Mesendoderm (in vitro differentiated cells): ENCODE measurements around the gene GPRC5B.

ENCODE experiments used
- DNase-seq: peaks from one replicate; pipeline ENCODE4 v3.0.0; 2013
- H2AK5ac ChIP-seq: 2 replicates; pipeline ENCODE4 v1.6.1; 2013; ENCODE audit warnings: low read length, inconsistent platforms
- H2BK120ac ChIP-seq: 2 replicates; pipeline ENCODE4 v1.6.1; 2013; ENCODE audit warnings: low read depth, mild to moderate bottlenecking, low read length, moderate library complexity, mixed read lengths
- H2BK15ac ChIP-seq: replicated peaks from 2 replicates; pipeline ENCODE4 v1.6.1; 2013; ENCODE audit warnings: low read depth, mild to moderate bottlenecking, moderate library complexity
- H2BK5ac ChIP-seq: 2 replicates; pipeline ENCODE4 v1.6.1; 2013; ENCODE audit warnings: low read length, inconsistent platforms
- H3K18ac ChIP-seq: 2 replicates; pipeline ENCODE4 v1.6.1; 2013; ENCODE audit warnings: mild to moderate bottlenecking, low read length, mixed read lengths
- H3K23ac ChIP-seq: one replicate; pipeline ENCODE4 v1.6.1; 2013; ENCODE audit warnings: low read length
- H3K27ac ChIP-seq: 2 replicates; pipeline ENCODE4 v1.5.1; 2013; ENCODE audit warnings: low read depth, mild to moderate bottlenecking, inconsistent platforms, low read length, moderate library complexity
- H3K27me3 ChIP-seq: 2 replicates; pipeline ENCODE4 v1.6.1; 2013; ENCODE audit warnings: low read length, control low read depth, mild to moderate bottlenecking, inconsistent platforms; ENCODE audit not compliant: insufficient read depth, poor library complexity
- H3K36me3 ChIP-seq: 2 replicates; pipeline ENCODE4 v1.6.1; 2013; ENCODE audit warnings: low read length, inconsistent platforms; ENCODE audit not compliant: control insufficient read depth, insufficient read depth
- H3K4ac ChIP-seq: one replicate; pipeline ENCODE4 v1.6.1; 2013; ENCODE audit warnings: low read depth, mild to moderate bottlenecking, low read length, moderate library complexity
- H3K4me1 ChIP-seq: 2 replicates; pipeline ENCODE4 v1.6.1; 2013; ENCODE audit warnings: low read depth, low read length, inconsistent platforms; ENCODE audit not compliant: control insufficient read depth
- H3K4me2 ChIP-seq: 2 replicates; pipeline ENCODE4 v1.6.1; 2013; ENCODE audit warnings: low read length
- H3K4me3 ChIP-seq: 2 replicates; pipeline ENCODE4 v1.5.1; 2013; ENCODE audit warnings: mild to moderate bottlenecking, low read length
- H3K56ac ChIP-seq: one replicate; pipeline ENCODE4 v1.6.1; 2013; ENCODE audit warnings: low read length
- H3K79me1 ChIP-seq: 2 replicates; pipeline ENCODE4 v1.6.1; 2013; ENCODE audit warnings: low read length, inconsistent platforms
- H3K79me2 ChIP-seq: 2 replicates; pipeline ENCODE4 v1.6.1; 2013; ENCODE audit warnings: mild to moderate bottlenecking, low read length; ENCODE audit not compliant: control insufficient read depth, insufficient read depth
- H3K9ac ChIP-seq: 2 replicates; pipeline ENCODE4 v1.6.1; 2013; ENCODE audit warnings: low read length, inconsistent platforms
- H4K5ac ChIP-seq: one replicate; pipeline ENCODE4 v1.6.1; 2013; ENCODE audit warnings: low read length
- H4K8ac ChIP-seq: one replicate; pipeline ENCODE4 v1.6.1; 2013; ENCODE audit warnings: low read depth, mild to moderate bottlenecking, control low read depth, low read length, moderate library complexity
- WGBS: extraction: QIAGEN DNeasy Blood & Tissue Kit; methylation state at CpG from one replicate; pipeline ENCODE4 v1.1.7; 2013; ENCODE audit warnings: low lambda C conversion rate, missing lambda C conversion rate; ENCODE audit not compliant: insufficient coverage; ENCODE audit errors: extremely low coverage; 5-methylcytosine and 5-hydroxymethylcytosine counted together

Gene GPRC5B

GRCh38 chr16:19911747-19912454, 27.3 kb upstream of the GPRC5B start:
- Histone ChIP-seq H3K4ac (no peak overlapping the region), H4K8ac (no peak overlapping the region), H2BK5ac (no peak overlapping the region), H3K27ac (no peak overlapping the region), H3K4me2 (no peak overlapping the region), H3K4me1 (peaks cover 2% of the 10 kb centered on the region), H3K23ac (no peak overlapping the region), H2BK120ac (peak overlapping the region; percentile 66), H3K56ac (no peak overlapping the region), H4K5ac (no peak overlapping the region), H3K36me3 (no peaks in the 10 kb centered on the region), H3K79me1 (no peaks in the 10 kb centered on the region), H3K4me3 (no peak overlapping the region), H3K18ac (peak overlapping the region; percentile 61), H2BK15ac (no peak overlapping the region), H2AK5ac (no peak overlapping the region), H3K79me2 (no peaks in the 10 kb centered on the region), H3K27me3 (no peaks in the 10 kb centered on the region), H3K9ac (no peak overlapping the region)
- WGBS = no CpG with 5 or more reads among the region's 8 CpGs
- no peak for DNase-seq

GRCh38 chr16:19911204-19911603, 26.6 kb upstream of the GPRC5B start:
- Histone ChIP-seq H4K8ac (no peak overlapping the region), H3K9ac (no peak overlapping the region), H2BK5ac (no peak overlapping the region), H3K27ac (no peak overlapping the region), H3K4me1 (peaks cover 2% of the 10 kb centered on the region), H3K4ac (no peak overlapping the region), H3K36me3 (no peaks in the 10 kb centered on the region), H2BK15ac (no peak overlapping the region), H3K79me1 (no peaks in the 10 kb centered on the region), H3K27me3 (no peaks in the 10 kb centered on the region), H3K56ac (no peak overlapping the region), H3K23ac (no peak overlapping the region), H2AK5ac (no peak overlapping the region), H3K4me3 (no peak overlapping the region), H3K18ac (no peak overlapping the region), H3K79me2 (no peaks in the 10 kb centered on the region), H3K4me2 (no peak overlapping the region), H2BK120ac (no peak overlapping the region), H4K5ac (no peak overlapping the region)
- DNase-seq = no peak
- WGBS = no CpG with 5 or more reads among the region's 2 CpGs

- Histone ChIP-seq H3K9ac (no peak overlapping the region), H3K18ac (no peak overlapping the region), H3K27ac (no peak overlapping the region), H3K56ac (no peak overlapping the region), H3K4me2 (no peak overlapping the region), H3K27me3 (no peaks in the 10 kb centered on the region), H3K36me3 (no peaks in the 10 kb centered on the region), H3K4me1 (peaks cover 2% of the 10 kb centered on the region), H2BK120ac (no peak overlapping the region), H2AK5ac (no peak overlapping the region), H2BK15ac (no peak overlapping the region), H3K23ac (no peak overlapping the region), H2BK5ac (no peak overlapping the region), H3K79me2 (no peaks in the 10 kb centered on the region), H4K8ac (no peak overlapping the region), H4K5ac (no peak overlapping the region), H3K4ac (peak overlapping the region; percentile 63), H3K79me1 (no peaks in the 10 kb centered on the region), H3K4me3 (no peak overlapping the region)
- WGBS = no CpG with 5 or more reads among the region's 2 CpGs
- DNase-seq = peak; percentile 38
Measured at GRCh38 chr16:19909750-19910322, 25.2 kb upstream of the GPRC5B start.

- H3K56ac ChIP-seq = no peak overlapping the region
- no peak overlapping the region for H3K18ac ChIP-seq
- no peaks in the 10 kb centered on the region for H3K27me3 ChIP-seq
- H3K4me1 ChIP-seq = peaks cover 2% of the 10 kb centered on the region
- H3K4me3 ChIP-seq = no peak overlapping the region
- H2BK5ac ChIP-seq = no peak overlapping the region
- H3K4ac ChIP-seq = no peak overlapping the region
- H3K9ac ChIP-seq = no peak overlapping the region
- no peak overlapping the region for H4K5ac ChIP-seq
- no peak overlapping the region for H3K27ac ChIP-seq
- H3K79me2 ChIP-seq = no peaks in the 10 kb centered on the region
- WGBS = no CpG with 5 or more reads among the region's 1 CpG
- H3K79me1 ChIP-seq = no peaks in the 10 kb centered on the region
- H3K36me3 ChIP-seq = no peaks in the 10 kb centered on the region
- no peak overlapping the region for H3K4me2 ChIP-seq
- H2BK120ac ChIP-seq = no peak overlapping the region
- H2AK5ac ChIP-seq = no peak overlapping the region
- no peak overlapping the region for H4K8ac ChIP-seq
- H3K23ac ChIP-seq = no peak overlapping the region
- no peak for DNase-seq
- H2BK15ac ChIP-seq = no peak overlapping the region
Measured at GRCh38 chr16:19908921-19909320, 24.3 kb upstream of the GPRC5B start.

GRCh38 chr16:19907161-19907992, 22.7 kb upstream of the GPRC5B start:
- peak overlapping the region; percentile 62 for H3K4ac ChIP-seq
- peak overlapping the region; percentile 66 for H3K18ac ChIP-seq
- H3K27ac ChIP-seq = peak overlapping the region; percentile 71
- H3K79me1 ChIP-seq = no peaks in the 10 kb centered on the region
- no peak overlapping the region for H2BK120ac ChIP-seq
- no peak overlapping the region for H2AK5ac ChIP-seq
- peak overlapping the region; percentile 27 for H2BK5ac ChIP-seq
- H3K4me2 ChIP-seq = peak overlapping the region; percentile 4
- no peaks in the 10 kb centered on the region for H3K36me3 ChIP-seq
- no CpG with 5 or more reads among the region's 24 CpGs for WGBS
- H3K4me3 ChIP-seq = no peak overlapping the region
- no peaks in the 10 kb centered on the region for H3K27me3 ChIP-seq
- no peak overlapping the region for H3K23ac ChIP-seq
- H3K4me1 ChIP-seq = peaks cover 2% of the 10 kb centered on the region
- no peak overlapping the region for H4K8ac ChIP-seq
- H3K9ac ChIP-seq = peak overlapping the region; percentile 48
- H3K79me2 ChIP-seq = no peaks in the 10 kb centered on the region
- DNase-seq = peak; percentile 91
- H3K56ac ChIP-seq = peak overlapping the region; percentile 80
- H2BK15ac ChIP-seq = no peak overlapping the region
- H4K5ac ChIP-seq = no peak overlapping the region
